Esophagus squamous epithelium (tissue), 5 donors: ENCODE results near the gene COQ9. TPM values are rescaled to one million over a fixed set of nuclear protein-coding genes. Genes with fewer than 3 reads are reported as not detected.

Experiments
- DNase-seq: peaks from one replicate; lab custom pipeline; 2025; lab: John Stamatoyannopoulos, UW
- H3K27ac ChIP-seq, 4 donors: fragments of 200-600 bp; sonication (generic); one replicate each; pipeline ENCODE4 v1.5.1; 2016 to 2019; ENCODE audit warnings: mild to moderate bottlenecking in 1 of 4
- H3K27me3 ChIP-seq, 4 donors: fragments of 200-600 bp; sonication (generic); 1 replicate in 3 of 4; 2 replicates in 1 of 4; pipeline versions ENCODE4 v1.5.1 to v1.6.0; 2017 to 2021; ENCODE audit warnings: antibody characterized with exemption in 1 of 4
- H3K36me3 ChIP-seq, 3 donors: fragments of 200-600 bp; sonication (generic); one replicate each; pipeline ENCODE4 v1.5.1; 2016 to 2019
- H3K4me1 ChIP-seq, 3 donors: fragments of 200-600 bp; sonication (generic); one replicate each; pipeline ENCODE4 v1.5.1; 2017 to 2019
- H3K4me3 ChIP-seq, 4 donors: fragments of 200-600 bp; sonication (generic); 1 replicate in 3 of 4; 2 replicates in 1 of 4; pipeline ENCODE4 v1.5.1; 2016 to 2019; ENCODE audit warnings: mild to moderate bottlenecking in 2 of 4, moderate library complexity in 1 of 4
- H3K9me3 ChIP-seq, 3 donors: fragments of 200-600 bp; sonication (generic); one replicate each; pipeline ENCODE4 v1.5.1; 2016 to 2019
- POLR2A ChIP-seq, 4 donors: fragments of 450-650 bp; IDR thresholded peaks; one replicate each; pipeline ENCODE4 v1.6.1; 2017; ENCODE audit warnings: antibody characterized with exemption in 4 of 4, mild to moderate bottlenecking in 4 of 4, moderate library complexity in 3 of 4
- WGBS, 2 donors: methylation state at CpG; one replicate each; pipeline ENCODE4 v1.1.5; 2018; 5-methylcytosine and 5-hydroxymethylcytosine counted together
- intact Hi-C: fragments of 100-400 bp; cut with DNase I; formaldehyde crosslinking; loops from one replicate; pipeline ENCODE4 v1.15.0; 2022
- total RNA-seq, 4 donors: library from RNA; depleted of rRNA; stranded (reverse); fragments of >200 nt; gene quantifications; one replicate each; pipeline ENCODE4 v1.1.0, GENCODE V29; 2016
- TF ChIP-seq, protein P1 (sequence below), 6 experiments: fragments of 450-650 bp in 4 of 6; fragments of 200-600 bp in 2 of 6; sonication (generic) in 2 of 6; IDR thresholded peaks; one replicate each; pipeline ENCODE4 v1.5.1; 2016 to 2019; ENCODE audit warnings: antibody characterized with exemption in 6 of 6, mild to moderate bottlenecking in 4 of 6, moderate library complexity in 4 of 6
- donor health status: DM: yes; HTN: yes; CAD: no.

Gene COQ9
- total RNA-seq, 4 donors from 2014 or later = 43.6 to 62.0 (median 53.4) TPM

DNA sequence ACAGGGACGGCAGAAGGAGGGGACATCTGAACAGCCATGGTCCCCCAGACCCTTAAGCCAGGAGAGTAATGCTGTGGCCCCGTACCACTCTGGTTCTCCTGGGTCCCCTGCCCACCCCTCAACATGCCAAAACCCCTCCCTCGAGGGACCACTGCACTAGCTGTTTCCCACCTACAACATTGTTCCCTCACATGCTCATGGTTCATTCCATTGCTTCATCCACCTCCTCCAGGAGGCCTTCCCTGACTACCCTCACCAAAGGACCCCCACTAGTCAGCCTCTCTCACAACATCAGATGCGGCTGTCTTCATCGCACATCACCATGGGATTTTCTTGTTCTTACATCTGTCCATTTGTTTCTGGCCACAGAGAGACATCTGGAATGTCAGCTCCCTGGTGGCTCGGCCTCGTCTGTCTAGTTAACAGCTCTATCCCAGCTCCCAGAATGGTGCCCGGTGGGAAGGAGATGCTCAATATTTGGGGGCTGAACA is 37.3 kb downstream of the COQ9 start:
- Histone ChIP-seq H3K36me3 (no peaks in the 10 kb centered on the region), H3K27me3 (no peaks in the 10 kb centered on the region), H3K4me3 (no peak overlapping the region), H3K27ac (peak overlapping the region in 1 of 4 donors; percentile 93), H3K4me1 (peaks cover 29 to 47% (median 32%) of the 10 kb centered on the region in 3 donors), H3K9me3 (no peaks in the 10 kb centered on the region)
- TF ChIP-seq, protein P1, sequence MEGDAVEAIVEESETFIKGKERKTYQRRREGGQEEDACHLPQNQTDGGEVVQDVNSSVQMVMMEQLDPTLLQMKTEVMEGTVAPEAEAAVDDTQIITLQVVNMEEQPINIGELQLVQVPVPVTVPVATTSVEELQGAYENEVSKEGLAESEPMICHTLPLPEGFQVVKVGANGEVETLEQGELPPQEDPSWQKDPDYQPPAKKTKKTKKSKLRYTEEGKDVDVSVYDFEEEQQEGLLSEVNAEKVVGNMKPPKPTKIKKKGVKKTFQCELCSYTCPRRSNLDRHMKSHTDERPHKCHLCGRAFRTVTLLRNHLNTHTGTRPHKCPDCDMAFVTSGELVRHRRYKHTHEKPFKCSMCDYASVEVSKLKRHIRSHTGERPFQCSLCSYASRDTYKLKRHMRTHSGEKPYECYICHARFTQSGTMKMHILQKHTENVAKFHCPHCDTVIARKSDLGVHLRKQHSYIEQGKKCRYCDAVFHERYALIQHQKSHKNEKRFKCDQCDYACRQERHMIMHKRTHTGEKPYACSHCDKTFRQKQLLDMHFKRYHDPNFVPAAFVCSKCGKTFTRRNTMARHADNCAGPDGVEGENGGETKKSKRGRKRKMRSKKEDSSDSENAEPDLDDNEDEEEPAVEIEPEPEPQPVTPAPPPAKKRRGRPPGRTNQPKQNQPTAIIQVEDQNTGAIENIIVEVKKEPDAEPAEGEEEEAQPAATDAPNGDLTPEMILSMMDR (IDR thresholded peaks at IDR 0.05) = no peak
- TF ChIP-seq POLR2A (IDR thresholded peaks at IDR 0.05) = no peak
- intact Hi-C loops = no loop called here
- no peak for DNase-seq
- 81 to 88% methylated on average over 8 of the region's 8 CpGs for WGBS, 2 donors

- Histone ChIP-seq H3K4me1 (peaks cover 21 to 40% (median 26%) of the 10 kb centered on the region in 3 donors), H3K9me3 (no peaks in the 10 kb centered on the region), H3K27me3 (no peaks in the 10 kb centered on the region), H3K4me3 (peak overlapping the region; percentile 78 to 90 (median 82)), H3K36me3 (no peaks in the 10 kb centered on the region), H3K27ac (peak overlapping the region; percentile 81 to 93 (median 90))
- 25 to 45% methylated on average over 6 to 8 of the region's 14 CpGs for WGBS, 2 donors
- no peak for TF ChIP-seq POLR2A (IDR thresholded peaks at IDR 0.05)
- TF ChIP-seq, protein P1 (IDR thresholded peaks at IDR 0.05) = no peak
- DNase-seq = no peak
- intact Hi-C loops = no loop called here
These were observed 38.0 kb downstream of the COQ9 start for GRCh38 chr16:57485091-57485915.

DNA sequence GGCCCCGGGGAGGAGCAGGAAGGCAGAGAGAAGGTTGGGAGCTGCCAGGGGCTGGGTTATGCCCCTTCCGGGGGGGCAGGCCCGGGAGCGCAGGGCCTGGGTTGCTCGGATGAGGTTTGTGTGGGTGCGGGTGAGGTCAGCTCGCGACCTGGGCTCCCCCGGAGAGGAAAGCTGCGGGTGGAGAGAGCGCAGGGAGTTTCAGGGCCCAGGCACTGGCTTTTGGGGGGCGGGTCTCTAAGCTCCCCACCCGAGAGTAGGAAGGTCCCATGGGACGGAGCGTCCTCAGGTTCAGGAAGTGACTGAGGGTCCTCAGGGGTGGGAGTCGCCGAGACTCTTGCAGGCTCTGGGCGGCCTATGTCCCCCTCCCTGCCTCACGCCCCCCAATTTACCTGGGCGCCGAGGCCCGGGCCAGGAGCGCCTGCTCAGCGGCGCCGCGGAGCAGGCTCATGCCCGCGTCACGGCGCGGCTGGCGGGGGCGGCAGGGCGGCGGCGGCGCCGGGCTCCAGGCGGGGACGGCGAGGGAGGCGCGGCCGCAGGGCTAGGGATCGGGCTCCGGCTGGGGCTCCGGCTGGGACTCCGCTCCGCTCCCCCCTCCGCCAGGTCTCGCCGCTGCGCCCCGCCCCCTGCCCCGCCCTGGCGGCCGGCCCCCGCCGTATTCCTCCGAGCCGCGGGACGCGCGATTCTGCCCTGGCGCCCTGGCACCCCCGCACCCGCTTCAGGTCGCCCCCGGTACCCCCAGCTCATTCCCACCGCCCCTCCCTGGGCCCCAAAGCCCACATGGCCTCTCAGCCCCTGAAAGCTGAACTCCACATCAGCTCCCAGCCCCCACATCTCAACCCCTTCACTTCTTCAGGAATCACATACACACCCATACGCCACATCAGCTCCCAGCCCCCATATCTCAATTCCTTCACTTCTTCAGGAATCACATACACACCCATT is 38.9 kb downstream of the COQ9 start, which contains the start of gene DOK4:
Gene DOK4, minus strand, starts transcription at position 578 of the 942 bp plus-strand sequence. CDS start 6,986 bp downstream, outside the sequence.
- 6% methylated on average over 7 to 11 of the region's 73 CpGs for WGBS, 2 donors

DNA sequence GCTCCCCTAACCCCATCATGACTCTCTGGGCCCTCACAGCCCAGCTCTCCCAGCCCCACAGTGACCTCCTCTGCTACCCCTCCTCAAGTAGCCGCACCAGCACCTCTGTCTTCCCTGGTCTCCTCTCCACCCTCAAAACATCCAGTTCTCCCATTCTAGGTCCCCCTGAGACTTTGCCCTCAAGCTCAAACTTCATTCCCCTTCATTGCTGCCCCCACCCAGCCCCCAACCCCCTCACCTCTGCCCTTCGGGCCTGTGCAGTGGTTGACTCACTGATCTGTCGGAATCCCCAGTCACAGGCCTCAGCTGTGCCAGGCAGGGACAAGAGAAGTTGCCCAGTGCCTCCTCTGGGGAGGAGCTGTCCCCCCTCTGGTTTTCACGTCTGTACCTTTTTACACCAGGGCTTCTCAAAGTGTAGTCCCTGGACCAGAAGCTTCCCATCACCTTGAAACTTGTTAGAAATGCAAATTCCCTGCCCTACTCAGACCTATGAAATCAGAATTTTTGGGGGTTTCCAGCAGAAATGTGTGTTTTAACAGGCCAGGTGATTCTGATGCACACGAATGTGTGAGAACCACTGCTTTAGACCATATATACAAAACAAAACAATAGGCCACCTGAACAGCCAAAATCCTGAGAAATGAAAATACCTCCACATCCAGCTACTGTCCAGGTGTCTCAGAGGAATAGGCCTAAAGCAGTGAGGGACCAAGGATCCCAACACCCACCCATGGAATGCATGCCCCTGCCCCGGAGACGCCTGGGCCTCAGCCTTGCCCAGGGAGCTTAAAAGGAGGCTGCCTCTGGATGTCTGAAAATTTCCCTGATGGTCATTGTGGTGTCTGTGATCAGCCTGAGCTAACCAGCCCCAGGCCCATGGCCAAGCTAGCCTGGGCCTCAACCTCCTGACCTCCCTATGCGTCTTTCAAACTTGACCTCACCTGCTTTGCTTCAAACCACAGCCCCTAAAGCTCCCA is 39.9 kb downstream of the COQ9 start:
- H3K4me3 ChIP-seq = peak overlapping the region; percentile 78 to 90 (median 82)
- H3K27ac ChIP-seq = peak overlapping the region; percentile 66 to 93 (median 86)
- no peaks in the 10 kb centered on the region for H3K27me3 ChIP-seq
- H3K9me3 ChIP-seq = no peaks in the 10 kb centered on the region
- 71 to 80% methylated on average over 8 of the region's 8 CpGs for WGBS, 2 donors
- no peak for DNase-seq
- no peaks in the 10 kb centered on the region for H3K36me3 ChIP-seq
- H3K4me1 ChIP-seq = peaks cover 20 to 34% (median 25%) of the 10 kb centered on the region in 3 donors
- intact Hi-C loops = no loop called here
- TF ChIP-seq, protein P1 (IDR thresholded peaks at IDR 0.05) = no peak
- no peak for TF ChIP-seq POLR2A (IDR thresholded peaks at IDR 0.05)

More for the DNA sequence above, 38.9 kb downstream of the COQ9 start, which contains the start of gene DOK4:
- H3K27ac ChIP-seq = peak within 1 kb of the TSS; percentile 81 to 93 (median 90)
- H3K4me1 ChIP-seq = peaks cover 20 to 34% (median 25%) of the 10 kb centered on the region in 3 donors
- no peaks in the 10 kb centered on the region for H3K36me3 ChIP-seq
- intact Hi-C loops = no loop called here
- H3K4me3 ChIP-seq = peak within 1 kb of the TSS; percentile 78 to 90 (median 82)
- TF ChIP-seq, protein P1 (IDR thresholded peaks at IDR 0.05) = no peak
- TF ChIP-seq POLR2A (IDR thresholded peaks at IDR 0.05) = peak in 2 of 4 donors; percentile 29 to 37
- no peaks in the 10 kb centered on the region for H3K27me3 ChIP-seq
- no peaks in the 10 kb centered on the region for H3K9me3 ChIP-seq
- no peak for DNase-seq
